Measurements from ENCODE around the gene TRPM2.
A peak's percentile ranks its signal among the peaks of the same experiment; 100 is the strongest.

TRPM2 gene

DNA sequence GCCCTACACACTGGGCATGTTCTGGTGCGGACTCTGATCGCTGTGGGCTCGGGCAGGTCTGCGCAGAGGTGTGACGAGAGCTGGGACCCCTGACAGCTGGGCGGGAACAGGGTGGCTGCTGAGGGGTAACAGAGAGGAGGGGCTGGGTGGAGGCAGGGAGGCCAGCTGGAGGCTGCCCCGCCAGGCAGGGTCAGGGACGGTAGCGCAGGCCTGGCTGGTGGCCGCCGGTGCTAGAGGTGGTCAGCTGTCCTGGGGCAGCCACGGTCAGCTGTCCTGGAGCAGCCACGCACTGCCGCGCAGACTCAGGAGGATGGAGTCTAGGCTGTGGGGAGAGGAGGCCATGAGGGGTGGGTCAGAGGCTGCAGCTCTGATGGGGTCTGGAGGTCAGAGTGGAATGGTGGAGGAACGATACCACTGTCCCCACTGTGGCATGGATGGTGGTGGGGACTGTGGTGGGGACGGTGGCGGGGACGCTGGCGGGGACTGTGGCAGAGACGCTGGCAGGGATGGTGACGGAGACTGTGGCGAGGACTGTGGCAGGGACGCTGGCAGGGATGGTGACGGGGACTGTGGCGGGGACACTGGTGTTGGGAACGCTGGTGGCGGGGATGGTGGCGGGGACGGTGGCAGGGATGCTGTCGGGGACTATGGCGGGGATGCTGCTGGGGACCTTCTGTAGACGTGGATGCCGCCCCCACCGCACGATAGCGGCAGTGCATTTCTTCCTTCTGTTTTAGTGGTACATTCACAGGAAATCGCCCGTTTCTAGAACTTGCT is 80.6 kb downstream of the TRPM2 start:
- peak; percentile 57 for DNase-seq

DNA sequence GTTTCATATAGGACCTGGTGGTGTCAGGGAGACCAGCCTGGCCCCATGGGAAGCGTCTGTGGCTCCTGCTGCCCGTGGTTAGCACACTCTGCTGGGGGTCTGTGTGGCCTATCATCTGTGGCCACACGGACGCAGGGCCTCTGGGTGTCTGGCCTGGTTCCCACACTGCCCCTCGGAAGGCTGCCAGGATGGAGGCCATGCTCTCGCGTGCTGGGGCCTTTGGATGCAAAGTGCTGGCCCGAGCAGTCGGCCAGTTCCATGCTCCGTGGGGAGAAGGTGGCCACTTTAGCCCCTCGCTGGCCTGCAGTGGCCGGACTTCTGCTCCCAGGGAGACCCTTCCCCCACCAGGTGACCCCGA is 81.1 kb downstream of the TRPM2 start:
- peak; percentile 47 for DNase-seq

DNA sequence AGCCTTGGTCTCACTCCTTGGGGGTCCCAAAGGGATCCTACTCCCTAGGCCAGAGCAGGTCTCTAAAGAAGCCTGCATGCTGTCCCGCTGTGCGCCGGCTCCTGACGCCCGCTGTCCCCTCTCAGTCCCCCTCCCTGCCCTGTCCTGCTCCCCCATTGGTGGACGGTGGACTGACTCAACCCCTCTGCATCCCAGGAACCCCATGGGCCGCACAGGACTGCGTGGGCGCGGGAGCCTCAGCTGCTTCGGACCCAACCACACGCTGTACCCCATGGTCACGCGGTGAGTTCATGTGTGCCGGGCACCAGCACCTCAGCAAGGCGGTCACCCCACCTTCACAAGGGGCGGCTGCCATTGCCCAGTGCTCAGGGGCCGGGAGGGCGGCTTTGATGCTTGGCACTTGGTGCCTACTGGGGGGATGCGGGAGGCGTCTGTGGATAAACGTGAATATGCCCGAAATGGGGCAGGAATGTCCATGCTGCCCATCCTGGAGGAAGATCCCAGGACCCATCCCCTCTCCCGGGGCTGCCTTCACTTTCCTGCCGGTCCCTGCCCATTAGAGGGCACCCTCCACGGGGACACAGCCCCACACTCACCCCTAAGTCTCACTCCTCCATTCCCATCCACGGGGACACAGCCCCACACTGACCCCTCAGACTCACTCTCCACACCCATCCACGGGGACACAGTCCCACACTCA is 81.7 kb downstream of the TRPM2 start:
- peak; percentile 60 for DNase-seq

DNA sequence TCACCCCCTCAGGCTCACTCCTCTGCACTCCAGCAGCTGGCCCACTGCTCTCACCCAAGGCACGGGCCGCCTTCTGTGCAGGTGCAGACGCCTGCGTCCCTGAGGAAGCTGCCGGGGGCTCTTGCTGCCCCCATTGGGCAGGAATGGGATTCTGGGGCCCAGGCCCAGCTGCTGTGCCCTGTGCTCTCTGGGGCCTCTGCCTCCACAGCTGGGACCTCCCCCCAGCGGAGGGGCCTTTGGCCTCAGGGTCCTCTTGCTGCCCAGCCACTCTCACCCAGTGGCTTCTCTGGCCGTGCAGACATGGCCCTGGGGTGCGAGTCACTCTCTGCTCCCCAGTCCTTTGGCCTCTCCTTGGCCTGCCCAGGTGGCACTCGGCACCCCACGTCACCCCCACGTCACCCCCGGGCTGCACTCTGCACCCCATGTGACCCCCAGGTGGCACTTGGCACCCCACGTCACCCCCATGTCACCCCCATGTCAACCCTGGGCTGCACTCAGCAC is 82.7 kb downstream of the TRPM2 start:
- peak; percentile 41 for DNase-seq

DNA sequence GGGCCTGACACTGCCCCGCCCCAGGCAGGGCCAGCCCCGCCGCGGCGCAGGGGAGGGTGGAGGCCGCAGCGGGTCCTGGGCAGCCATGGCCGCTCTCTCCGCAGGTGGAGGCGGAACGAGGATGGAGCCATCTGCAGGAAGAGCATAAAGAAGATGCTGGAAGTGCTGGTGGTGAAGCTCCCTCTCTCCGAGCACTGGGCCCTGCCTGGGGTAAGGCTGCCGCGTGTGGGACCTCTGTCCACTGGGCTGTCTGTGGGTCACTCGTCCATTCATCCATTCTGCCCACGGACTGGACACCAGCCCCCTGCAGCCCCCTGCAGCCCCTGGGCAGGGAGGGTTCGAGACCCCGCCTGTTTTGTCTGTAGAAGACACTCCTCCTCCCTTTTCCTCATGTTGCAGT is 83.5 kb downstream of the TRPM2 start:
- peak; percentile 37 for DNase-seq

DNA sequence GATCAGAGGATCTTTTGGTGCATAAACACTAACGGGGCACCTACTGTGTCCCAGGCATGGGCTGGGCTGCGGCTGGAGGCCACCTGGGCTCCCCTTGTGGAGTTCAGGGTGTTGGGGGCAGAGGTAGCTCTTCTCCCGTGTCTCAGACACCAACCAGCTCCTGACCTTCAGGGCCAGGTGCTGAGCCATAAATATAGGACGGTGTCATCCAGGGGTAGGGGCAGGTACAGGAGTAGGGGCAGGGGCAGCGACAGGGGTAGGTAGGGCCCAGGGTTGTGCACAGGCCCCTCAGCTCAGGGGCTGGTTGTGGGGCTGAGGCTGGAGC is 83.9 kb downstream of the TRPM2 start:
- DNase-seq = no peak

DNA sequence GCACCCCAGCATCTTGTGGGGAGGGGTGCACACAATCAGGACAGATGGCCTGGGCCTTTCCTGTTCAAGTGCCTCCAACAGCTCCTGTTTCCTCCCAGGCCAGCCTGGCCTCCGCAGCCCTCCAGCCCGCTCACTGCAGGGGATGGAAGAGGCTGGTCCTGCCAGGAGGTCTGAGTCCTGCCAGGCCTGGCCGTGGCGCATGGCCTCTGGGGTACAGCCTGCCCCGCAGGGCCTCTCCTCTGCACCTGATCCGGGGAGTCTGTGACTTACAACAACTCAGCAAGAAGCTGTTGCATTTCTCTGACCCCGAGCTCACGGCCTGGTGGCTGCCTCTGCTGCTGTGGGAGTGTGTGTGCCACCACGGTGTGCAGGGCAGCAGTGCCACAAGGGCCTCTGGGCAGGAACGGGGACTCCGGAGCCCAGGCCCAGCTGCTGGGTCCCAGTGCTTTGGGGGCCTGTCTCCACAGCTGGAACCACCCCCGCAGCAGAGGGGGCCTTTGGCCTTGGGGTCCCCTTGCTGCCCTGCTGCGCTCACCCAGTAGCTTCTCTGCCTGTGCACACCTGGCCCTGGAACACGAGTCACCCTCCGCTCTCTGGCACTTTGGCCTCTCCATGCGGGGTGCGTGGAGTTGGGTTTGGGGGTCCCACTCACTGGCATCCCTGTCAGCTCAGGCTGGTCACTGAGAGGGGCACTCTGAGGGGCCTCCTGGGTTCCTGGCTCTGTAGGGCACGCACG is 84.4 kb downstream of the TRPM2 start:
- peak; percentile 60 for DNase-seq

DNA sequence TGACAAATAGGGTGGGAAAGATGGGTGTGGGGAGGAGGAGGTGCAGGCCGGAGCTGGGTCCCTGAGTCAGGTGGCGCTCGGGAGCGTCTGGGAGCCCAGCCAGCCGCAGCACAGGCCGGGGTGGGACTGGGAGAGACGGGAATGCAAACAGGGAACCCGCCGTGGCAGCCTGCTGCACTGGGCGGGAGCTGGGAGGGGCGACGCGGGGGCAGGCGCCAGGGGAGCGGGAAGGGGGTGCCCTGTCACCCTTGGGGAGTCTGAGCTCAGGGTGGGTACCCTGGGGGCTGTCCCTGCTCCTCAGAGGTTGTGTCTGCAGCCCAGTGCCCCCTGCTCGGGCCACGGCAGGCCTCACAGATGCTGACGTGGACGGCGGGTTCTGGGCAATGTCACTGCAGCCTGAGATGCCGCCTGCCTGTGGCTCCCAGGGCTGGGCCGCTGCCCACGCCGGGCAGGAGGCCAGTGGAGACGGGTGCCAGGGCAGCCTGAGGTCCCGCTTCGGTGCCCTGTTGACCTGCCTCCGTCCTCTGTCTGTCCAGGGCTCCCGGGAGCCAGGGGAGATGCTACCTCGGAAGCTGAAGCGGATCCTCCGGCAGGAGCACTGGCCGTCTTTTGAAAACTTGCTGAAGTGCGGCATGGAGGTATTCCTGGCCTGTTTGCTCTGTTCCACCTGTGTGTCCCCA is 85.2 kb downstream of the TRPM2 start:
- no peak for DNase-seq

DNA sequence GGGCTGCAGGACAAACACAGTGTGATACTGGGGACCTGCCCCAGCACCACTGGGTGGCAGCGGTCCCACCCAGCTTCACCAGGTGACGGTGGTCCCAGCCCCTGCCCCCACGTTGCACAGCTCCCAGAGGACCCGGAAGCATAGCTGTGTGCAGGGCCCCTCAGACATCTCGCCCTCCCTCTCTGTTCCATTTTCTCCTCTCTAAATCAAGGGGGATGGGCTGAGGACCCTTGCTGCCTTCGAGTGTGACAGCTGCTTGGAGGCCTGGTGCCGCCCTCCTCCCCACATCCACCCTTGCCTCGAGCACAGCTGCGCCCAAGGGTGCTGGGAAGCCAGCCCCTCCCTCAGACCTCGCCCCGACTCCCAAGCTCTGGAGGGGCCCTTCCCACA is 85.8 kb downstream of the TRPM2 start:
- DNase-seq = no peak

DNA sequence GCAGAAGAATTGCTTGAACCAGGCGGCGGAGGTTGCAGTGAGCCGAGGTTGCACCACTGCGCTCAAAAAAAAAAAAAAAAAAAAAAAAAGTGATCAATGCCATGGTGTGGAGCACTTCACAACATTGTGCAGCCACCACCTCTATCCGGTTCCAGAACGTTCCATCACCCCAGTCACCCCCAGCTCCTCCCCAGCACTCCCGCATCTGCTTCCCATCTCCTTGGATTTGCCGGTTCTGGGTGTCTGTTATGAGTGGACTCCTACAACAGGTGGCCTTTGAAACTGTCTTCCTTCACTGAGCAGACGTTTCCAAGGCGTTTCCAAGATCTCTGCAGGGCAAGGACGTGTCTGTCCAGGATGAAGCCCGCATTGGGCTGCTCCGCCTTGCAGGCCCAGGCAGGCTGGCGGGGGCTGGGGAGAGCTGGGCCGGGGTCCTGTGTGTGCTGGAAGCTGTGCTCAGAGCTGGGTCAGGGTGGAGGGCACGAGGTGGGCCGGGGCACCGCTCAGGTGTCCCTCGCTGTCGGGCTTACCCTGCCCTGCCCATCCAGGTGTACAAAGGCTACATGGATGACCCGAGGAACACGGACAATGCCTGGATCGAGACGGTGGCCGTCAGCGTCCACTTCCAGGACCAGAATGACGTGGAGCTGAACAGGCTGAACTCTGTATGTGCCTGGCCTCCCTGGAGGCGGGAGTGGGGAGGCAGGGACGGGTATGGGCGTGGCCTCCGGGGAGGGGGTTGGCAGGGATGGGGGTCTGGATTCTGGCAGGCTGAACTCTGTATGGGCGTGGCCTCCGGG is 87.0 kb downstream of the TRPM2 start:
- DNase-seq = no peak

DNA sequence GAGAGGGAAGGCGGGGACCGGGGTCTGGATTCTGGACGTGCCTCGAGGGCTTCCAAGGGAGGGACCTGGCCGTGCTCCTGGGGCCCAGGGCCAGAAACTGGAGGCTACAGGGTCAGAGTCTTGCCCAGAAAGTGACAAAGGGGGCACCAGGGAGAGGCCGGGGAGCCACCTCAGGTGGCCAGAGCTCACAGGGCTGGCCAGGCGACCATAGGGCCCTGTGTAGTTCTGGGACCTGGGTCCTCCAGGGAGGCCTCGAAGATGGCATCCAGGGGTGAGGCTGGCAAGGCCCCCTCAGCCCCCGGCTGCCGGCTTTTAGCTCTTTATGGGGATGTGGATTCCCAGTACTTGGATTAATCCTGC is 87.6 kb downstream of the TRPM2 start:
- DNase-seq = no peak

DNA sequence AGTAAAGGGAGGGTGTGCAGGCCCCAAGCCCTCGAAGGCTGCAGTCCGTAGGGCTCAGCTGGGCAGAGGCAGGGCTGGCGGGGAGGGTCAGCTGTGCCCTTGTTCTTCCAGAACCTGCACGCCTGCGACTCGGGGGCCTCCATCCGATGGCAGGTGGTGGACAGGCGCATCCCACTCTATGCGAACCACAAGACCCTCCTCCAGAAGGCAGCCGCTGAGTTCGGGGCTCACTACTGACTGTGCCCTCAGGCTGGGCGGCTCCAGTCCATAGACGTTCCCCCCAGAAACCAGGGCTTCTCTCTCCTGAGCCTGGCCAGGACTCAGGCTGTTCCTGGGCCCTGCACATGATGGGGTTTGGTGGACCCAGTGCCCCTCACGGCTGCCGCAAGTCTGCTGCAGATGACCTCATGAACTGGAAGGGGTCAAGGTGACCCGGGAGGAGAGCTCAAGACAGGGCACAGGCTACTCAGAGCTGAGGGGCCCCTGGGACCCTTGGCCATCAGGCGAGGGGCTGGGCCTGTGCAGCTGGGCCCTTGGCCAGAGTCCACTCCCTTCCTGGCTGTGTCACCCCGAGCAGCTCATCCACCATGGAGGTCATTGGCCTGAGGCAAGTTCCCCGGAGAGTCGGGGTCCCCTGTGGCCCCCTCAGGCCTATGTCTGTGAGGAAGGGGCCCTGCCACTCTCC is 88.3 kb downstream of the TRPM2 start:
- no peak for DNase-seq

DNA sequence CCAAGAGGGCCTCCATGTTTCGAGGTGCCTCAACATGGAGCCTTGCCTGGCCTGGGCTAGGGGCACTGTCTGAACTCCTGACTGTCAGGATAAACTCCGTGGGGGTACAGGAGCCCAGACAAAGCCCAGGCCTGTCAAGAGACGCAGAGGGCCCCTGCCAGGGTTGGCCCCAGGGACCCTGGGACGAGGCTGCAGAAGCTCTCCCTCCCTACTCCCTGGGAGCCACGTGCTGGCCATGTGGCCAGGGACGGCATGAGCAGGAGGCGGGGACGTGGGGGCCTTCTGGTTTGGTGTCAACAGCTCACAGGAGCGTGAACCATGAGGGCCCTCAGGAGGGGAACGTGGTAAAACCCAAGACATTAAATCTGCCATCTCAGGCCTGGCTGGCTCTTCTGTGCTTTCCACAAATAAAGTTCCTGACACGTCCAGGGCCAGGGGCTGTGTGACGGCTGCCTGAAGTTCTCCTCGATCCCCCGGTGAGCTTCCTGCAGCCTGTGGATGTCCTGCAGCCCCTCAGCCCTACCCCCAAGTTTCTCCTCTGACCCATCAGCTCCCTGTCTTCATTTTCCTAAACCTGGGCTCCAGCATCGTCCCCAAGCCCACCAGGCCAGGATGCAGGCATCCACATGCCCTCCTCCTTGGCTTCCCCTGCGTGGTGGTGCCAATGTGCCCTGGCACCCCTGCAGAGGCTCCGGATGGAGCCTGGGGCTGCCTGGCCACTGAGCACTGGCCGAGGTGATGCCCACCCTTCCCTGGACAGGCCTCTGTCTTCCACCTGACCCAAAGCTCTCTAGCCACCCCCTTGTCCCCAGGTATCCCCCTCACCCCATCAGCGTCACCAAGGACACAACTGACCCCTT is 89.1 kb downstream of the TRPM2 start:
- DNase-seq = no peak

DNA sequence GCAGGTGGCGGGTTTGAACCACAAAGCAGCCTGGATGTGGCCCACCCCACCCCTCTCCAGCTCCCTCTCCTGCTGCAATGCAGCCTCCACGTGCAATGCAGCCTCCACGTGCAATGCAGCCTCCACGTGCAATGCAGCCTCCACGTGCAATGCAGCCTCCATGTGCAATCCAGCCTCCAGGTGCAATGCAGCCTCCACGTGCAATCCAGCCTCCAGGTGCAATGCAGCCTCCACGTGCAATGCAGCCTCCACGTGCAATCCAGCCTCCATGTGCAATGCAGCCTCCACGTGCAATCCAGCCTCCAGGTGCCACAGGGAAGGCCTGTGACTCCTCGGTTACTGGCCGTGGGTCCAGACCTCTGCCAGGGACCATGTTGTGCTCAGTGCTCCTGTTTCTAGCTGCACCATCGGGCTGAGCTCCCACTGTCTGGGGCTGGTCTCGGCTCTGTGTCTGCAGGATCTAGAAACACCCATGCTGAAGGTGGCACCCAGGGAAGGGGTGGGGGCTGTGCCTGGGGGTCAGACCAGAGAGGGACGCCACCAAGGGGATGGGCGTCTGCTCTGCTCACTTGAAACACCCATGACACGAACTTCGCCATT is 90.0 kb downstream of the TRPM2 start:
- DNase-seq = no peak

DNA sequence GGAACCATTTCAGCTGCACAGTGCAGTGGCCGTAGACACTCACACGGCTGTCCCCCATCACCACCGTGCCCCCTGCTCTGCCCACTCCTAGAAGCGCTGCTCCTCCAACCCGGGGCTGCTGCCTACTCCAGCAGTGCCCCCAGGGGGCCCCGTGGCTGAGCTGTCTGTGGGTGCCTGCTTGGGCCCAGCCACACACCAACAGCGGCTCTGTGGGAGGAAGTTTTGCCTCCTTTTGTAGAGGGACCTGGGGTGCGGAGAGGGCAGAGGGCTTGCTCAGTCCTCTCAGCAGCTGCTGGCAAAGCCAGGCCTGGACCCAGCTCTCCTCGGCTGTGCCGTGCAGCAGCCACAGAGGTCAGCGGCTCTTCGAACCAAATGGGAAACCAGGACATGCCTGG is 90.5 kb downstream of the TRPM2 start:
- no peak for DNase-seq

DNA sequence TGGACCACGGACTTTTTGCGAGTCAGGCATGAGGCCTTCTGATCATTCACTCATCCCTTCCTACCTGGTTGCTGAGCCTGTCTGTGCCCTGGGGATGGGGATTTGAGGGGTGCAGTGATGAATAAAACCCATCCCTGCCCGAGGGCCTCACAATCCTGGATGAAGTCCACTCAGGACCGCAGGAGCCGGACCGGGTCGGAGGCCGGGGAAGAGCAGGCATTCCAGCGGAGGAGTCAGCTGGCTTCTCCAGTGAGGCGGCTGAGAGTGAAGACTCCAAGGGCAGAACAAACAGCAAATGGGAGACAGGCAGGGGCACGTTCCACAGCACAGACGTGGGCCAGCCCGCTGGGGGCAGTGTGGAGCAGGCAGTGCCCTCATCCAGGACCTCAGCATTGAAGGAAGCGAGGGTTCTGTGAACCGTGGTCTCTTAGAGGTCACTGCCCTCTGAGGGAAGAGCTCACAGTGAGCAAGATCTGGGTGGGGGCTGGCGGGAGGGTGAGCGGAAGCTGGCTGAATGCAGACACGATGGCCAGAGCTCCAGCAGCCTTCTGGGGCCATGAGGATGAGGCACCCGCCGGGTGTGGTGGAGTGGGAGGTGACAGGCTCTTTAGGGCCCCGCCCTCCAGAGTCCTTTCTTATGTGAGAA is 91.0 kb downstream of the TRPM2 start:
- DNase-seq = no peak

DNA sequence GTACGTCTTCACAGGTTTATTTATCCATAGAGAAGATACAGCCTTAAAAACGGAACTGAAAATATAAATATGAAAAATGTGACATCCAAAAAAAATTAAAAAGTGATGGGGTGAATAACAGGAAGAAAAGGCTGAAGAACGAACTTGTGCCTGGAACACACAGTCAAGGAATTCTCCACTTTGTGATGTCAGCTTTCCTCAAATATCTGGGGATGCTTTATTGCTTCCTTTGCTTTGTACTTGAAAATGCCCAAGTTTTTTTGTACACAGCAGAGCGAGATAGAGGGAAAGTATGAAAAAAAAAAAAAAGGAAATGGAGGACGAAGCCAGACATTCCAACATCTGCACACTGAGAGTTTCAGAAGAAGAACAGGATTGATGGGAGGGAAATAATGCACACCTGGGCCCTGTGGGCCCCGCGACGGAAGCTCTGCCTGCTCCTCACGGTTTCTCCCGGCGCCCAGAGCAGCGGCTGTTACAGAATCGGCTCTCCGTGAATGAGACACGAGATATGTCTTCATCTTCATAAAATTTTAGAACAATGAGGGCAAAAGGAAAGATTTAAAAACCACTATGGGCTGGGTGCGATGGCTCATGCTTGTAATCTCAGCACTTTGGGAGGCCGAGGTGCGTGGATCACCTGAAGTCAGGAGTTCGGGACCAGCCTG is 91.9 kb downstream of the TRPM2 start:
- no peak for DNase-seq

DNA sequence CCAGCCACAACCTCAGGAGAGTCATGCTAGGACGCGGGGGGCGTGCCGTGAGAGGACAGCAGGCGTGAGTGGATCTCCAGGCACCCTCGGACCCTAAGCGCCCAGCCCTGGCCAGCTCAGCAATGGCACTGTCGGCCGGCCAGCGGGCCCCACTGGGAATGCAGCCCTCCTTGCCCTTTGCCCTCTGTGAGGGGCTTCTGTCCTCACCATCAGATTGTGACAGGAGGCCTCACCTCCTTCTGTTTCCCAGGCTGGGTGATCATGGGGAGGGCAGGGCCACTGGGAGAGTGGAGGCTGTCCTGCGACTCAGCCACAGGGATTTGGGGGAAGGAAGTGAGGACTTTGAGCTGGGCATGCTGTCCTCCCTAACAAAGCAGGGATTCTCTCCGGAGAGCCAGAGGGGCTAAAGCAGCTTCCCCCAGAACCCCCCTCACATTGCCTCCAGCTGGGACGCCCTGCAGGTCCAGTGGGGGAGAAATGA is 95.3 kb downstream of the TRPM2 start:
- peak; percentile 43 for DNase-seq

Data from activated effector memory CD4-positive, alpha-beta T cell treated with anti-CD3 and anti-CD28 coated beads, Interleukin-2, amount 50 U/mL, for 16 hours (primary cell).